Stomach smooth muscle (tissue), 2 donors: ENCODE data around the gene PALD1.
A peak's percentile ranks its signal among the peaks of the same experiment; 100 is the strongest.

Experiments
- H3K27ac ChIP-seq: one replicate; pipeline ENCODE4 v1.7.0; 2013; ENCODE audit warnings: mild to moderate bottlenecking, low read length, inconsistent platforms
- H3K27me3 ChIP-seq, 2 donors: one replicate each; pipeline ENCODE4 v1.7.0; 2013; ENCODE audit warnings: low read length in 2 of 2; ENCODE audit not compliant: insufficient read depth in 2 of 2, control insufficient read depth in 1 of 2
- H3K36me3 ChIP-seq, 2 donors: one replicate each; pipeline ENCODE4 v1.7.0; 2013; ENCODE audit warnings: low read length in 2 of 2; ENCODE audit not compliant: control insufficient read depth in 2 of 2, insufficient read depth in 2 of 2
- H3K4me1 ChIP-seq: one replicate; pipeline ENCODE4 v1.7.0; 2013; ENCODE audit warnings: low read length; ENCODE audit not compliant: control insufficient read depth, insufficient read depth
- H3K4me3 ChIP-seq, 2 donors: one replicate each; pipeline ENCODE4 v1.7.0; 2013; ENCODE audit warnings: low read length in 2 of 2
- H3K9ac ChIP-seq, 2 donors: one replicate each; pipeline ENCODE4 v1.7.0; 2013; ENCODE audit warnings: low read length in 2 of 2, mild to moderate bottlenecking in 1 of 2
- H3K9me3 ChIP-seq, 2 donors: one replicate each; pipeline ENCODE4 v1.7.0; 2013; ENCODE audit warnings: low read length in 2 of 2; ENCODE audit not compliant: control insufficient read depth in 2 of 2
- donor health status: healthy.
- donor health status: Pancreatic carcinoma.

PALD1 gene

GRCh38 chr10:70478191-70479164 is at the start of gene PALD1:
PALD1 (plus strand) TSS chr10:70478767; CDS start chr10:70525952, 47,185 bp downstream.
- H3K27me3 ChIP-seq: no peaks in the 10 kb centered on the region
- peak within 1 kb of the TSS; percentile 84 for H3K27ac ChIP-seq
- H3K36me3 ChIP-seq: no peaks in the 10 kb centered on the region
- peak within 1 kb of the TSS; percentile 52 to 82 for H3K4me3 ChIP-seq
- H3K9me3 ChIP-seq: no peaks in the 10 kb centered on the region
- peak within 1 kb of the TSS; percentile 82 to 84 for H3K9ac ChIP-seq
- peaks cover 57% of the 10 kb centered on the region for H3K4me1 ChIP-seq

DNA sequence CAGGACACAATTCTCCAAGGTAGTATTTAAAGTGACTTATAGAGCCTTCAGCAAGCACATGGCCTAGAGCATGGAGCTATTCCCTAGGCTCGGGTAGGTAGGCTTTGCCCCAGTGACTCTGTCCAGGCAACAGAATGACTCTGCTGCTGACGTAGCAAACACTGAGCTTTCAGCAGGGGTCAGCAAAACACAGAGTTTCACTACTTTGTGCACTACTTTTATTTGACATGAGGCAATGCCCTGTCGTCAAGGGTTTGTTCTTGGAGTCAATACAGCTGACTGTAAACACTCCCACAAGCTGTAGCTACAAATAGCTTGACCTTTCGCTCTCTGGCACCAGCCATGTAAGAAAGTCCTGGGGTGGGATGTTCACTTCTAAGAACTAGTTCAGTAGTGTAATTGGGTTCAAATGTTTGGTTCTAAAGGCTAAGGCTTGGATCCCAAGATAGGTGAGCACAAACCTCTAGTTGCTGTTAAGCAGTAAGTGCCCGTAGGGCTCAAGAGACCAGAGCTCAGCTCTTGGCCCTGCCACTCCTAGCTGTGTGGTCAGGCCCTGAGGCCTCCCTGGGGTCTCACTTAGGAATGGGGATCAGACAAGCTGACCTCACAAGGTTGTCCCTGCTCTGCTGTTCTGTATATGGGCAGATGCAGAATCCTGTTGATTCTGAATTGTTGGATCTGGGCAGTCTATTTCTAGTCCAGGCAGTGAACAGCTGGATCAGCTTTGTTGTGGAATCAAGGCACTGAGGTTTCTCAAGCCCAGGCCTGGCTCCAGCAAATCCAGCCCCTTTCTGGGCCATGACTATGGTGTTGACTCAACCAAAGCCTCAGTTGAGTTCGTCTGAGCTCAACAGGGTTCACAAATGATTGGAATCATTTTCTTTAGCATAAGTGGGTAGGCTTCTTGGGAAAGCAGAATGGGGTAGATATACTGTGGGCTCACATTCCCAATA is 47.8 kb upstream of the PALD1 start:
- Histone ChIP-seq H3K4me1 (peaks cover 56% of the 10 kb centered on the region), H3K9me3 (no peaks in the 10 kb centered on the region), H3K4me3 (peak overlapping the region; percentile 31 to 63), H3K36me3 (peaks cover 9 to 17% of the 10 kb centered on the region in 2 donors), H3K27ac (peak overlapping the region; percentile 86), H3K9ac (peak overlapping the region; percentile 30 to 58), H3K27me3 (no peaks in the 10 kb centered on the region)

- Histone ChIP-seq H3K9ac (no peak overlapping the region), H3K9me3 (no peaks in the 10 kb centered on the region), H3K27ac (peak overlapping the region; percentile 86), H3K4me1 (peaks cover 51% of the 10 kb centered on the region), H3K27me3 (no peaks in the 10 kb centered on the region), H3K4me3 (no peak overlapping the region), H3K36me3 (peaks cover 5 to 12% of the 10 kb centered on the region in 2 donors)
These were observed 46.5 kb upstream of the PALD1 start for GRCh38 chr10:70432101-70432500.

DNA sequence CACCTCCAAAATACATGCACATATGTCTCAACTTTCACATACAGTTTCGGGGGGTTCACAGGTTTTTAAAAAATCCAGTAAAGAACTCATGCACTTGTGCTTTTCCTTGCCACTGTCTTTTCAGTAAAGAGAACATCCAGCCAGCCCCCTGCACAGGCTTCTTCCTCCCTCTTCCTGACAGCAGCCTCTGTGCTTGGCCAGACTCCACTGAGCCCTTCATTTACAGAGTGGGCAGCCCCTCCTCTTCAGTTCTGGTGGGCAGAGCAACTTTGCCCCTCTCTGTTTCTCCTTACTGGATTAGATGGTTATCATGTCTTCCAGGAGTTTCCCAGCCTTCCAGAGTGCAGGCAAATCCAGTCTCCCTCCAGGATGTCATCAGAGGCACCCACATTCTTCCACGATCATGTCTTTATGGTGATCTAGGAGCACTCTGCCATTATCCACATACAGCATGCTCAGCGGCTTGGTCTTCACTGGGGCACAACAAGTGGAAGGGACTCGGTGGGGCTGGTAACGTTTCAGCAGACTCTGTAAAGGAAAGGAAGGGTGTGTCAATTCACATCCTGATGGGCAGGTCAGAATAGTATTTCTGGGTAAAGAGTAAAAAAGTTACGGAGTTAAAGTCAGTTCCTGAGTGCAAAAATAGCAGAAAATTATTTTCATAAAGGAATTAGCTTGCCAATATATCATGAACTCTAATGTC is 45.9 kb upstream of the PALD1 start:
- H3K4me3 ChIP-seq: no peak overlapping the region
- H3K4me1 ChIP-seq: peaks cover 45% of the 10 kb centered on the region
- H3K27me3 ChIP-seq: no peaks in the 10 kb centered on the region
- peaks cover 5 to 7% of the 10 kb centered on the region in 2 donors for H3K36me3 ChIP-seq
- peak overlapping the region; percentile 86 for H3K27ac ChIP-seq
- no peak overlapping the region for H3K9ac ChIP-seq
- no peaks in the 10 kb centered on the region for H3K9me3 ChIP-seq

DNA sequence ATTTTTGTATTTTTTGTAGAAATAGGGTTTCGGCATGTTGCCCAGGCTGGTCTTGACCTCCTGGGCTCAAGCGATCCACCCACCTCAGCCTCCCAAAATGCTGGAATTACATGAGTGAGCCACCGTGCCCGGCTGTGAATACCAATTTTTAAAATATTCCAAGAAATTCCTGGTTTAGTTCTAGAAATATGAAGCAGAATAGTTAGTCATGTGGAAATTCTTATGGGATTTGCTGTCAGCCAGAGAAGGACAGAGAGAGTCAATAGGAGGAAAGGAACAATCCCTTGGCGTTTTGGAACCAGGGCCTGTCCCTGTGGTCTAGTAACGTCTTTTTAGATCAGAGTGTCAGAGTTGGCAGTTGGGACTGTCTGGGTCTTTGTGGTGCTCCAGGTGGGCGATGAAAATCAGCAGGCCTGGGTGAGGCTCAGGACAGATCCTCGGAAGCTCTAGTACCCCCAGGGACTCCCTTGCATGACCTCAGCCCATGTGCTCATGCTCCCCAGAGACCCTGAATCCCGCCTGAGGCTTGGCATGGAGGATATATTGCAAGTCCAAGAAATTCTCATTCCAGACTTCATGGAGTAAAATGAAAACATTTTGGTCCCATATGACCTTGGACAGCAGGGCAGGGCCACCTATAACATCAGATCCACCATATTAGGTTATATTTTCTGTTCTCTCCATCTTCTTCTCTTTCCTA is 44.8 kb upstream of the PALD1 start:
- peaks cover 2 to 5% of the 10 kb centered on the region in 2 donors for H3K36me3 ChIP-seq
- H3K4me3 ChIP-seq: no peak overlapping the region
- H3K9me3 ChIP-seq: no peaks in the 10 kb centered on the region
- no peaks in the 10 kb centered on the region for H3K27me3 ChIP-seq
- peaks cover 37% of the 10 kb centered on the region for H3K4me1 ChIP-seq
- no peak overlapping the region for H3K27ac ChIP-seq
- no peak overlapping the region for H3K9ac ChIP-seq

DNA sequence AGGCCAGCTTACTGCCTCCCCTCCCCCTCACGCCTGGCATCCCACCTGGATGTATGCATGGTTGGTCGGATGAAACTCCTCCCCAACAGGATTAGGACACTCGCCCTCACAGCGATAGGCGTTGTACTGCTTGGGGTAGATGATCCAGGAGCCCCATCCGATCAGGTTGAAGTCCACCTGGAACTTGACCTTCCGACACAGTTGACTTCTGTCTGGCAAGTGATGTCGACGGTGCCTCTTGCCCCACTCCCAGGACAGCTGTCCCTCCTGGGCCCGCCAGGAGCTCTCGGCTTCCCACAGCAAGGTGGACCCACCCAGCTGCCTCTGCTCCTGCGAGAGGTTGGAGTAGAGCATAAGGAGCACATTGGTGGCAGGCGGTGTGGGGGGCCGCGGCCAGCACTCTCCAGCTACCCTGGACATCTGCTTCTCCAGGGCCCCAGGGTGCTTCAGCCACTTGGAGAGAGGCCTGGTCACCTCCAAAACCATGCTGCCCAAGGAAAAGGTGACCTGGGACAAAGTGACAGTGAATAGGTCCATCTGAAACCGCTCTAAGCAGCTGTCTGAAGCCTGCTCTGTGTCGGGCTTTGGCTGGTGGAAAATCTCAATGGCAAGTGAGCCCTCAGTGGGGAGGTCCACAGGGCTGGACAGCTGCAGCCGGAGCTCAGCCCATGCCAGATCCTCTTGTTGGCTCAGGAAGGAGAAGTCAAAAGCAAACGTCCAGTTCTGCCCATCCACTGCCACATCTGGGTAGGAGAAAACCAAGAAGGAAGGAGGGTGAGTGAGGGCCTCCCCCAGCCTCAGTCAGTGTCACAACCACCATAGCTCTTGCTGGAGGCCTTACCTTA is 43.1 kb upstream of the PALD1 start:
- Histone ChIP-seq H3K27ac (no peak overlapping the region), H3K27me3 (peaks cover 0 to 3% of the 10 kb centered on the region in 2 donors), H3K4me3 (no peak overlapping the region), H3K9ac (no peak overlapping the region), H3K36me3 (no peaks in the 10 kb centered on the region), H3K9me3 (no peaks in the 10 kb centered on the region), H3K4me1 (peaks cover 26% of the 10 kb centered on the region)

GRCh38 chr10:70437721-70438120 is 40.8 kb upstream of the PALD1 start:
- Histone ChIP-seq H3K9ac (no peak overlapping the region), H3K4me1 (peaks cover 14% of the 10 kb centered on the region)

DNA sequence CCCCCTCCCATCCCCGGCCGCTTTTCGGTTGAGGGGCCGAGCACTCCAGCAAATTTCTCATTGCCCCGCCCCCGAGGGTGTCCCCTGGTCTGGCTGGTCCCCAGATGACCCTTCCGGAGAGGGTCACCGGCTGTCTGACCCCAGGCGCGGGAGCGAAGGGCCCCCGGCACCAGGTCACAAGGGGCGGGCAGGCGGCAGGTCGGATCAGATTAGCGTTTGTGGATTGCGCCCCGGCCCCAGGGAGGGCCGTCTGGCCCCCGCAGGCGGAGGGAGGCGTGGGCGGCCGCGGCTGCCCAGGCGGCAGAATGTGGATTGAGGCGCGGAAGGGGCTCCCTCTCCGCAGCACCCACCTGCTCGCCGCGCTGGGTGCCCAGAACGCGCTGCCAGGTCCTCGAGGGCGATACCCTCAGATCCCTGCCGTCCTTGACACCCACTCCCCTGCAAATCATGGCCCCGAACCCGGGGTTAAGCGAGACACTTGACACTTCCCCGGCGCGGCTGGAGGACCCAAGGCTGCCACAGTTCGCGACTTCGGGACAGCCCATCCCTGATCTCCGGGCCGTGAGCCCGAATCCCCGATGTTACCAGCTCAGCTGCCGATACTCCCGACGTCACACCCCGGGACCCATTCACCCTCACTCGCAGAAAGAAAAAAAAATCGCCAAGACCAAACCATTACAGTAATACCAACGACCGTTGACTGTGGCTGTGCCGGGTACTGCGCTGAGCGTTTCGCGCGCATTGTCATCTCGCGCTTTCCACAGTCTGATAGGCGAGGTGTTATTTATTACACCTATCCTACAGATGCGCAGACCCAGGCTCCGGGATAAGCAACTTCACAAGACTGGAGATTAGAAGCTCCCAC is 38.0 kb upstream of the PALD1 start:
- H3K4me3 ChIP-seq: peak overlapping the region; percentile 46 to 64

More at GRCh38 chr10:70437721-70438120, 40.8 kb upstream of the PALD1 start:
- Histone ChIP-seq H3K4me3 (no peak overlapping the region), H3K36me3 (no peaks in the 10 kb centered on the region), H3K27ac (no peak overlapping the region), H3K9me3 (no peaks in the 10 kb centered on the region), H3K27me3 (peaks cover 5 to 17% of the 10 kb centered on the region in 2 donors)

More for the DNA sequence above, 38.0 kb upstream of the PALD1 start:
- H3K9me3 ChIP-seq: no peaks in the 10 kb centered on the region
- H3K36me3 ChIP-seq: no peaks in the 10 kb centered on the region
- H3K27me3 ChIP-seq: peaks cover 5 to 17% of the 10 kb centered on the region in 2 donors
- peak overlapping the region in 1 of 2 donors; percentile 2 for H3K9ac ChIP-seq
- H3K27ac ChIP-seq: no peak overlapping the region
- H3K4me1 ChIP-seq: peaks cover 14% of the 10 kb centered on the region
